ENCODE data around the gene STOX2. TPM values are rescaled to one million over a fixed set of nuclear protein-coding genes. Genes with fewer than 3 reads are reported as not detected.
A peak's percentile ranks its signal among the peaks of the same experiment; 100 is the strongest.

Gene STOX2
- total and polyA plus RNA-seq, 10 of the 15 experiments (the other 5 are each of a cell fraction or from before 2014, with no cell fraction given), result 0.01 to 1.2 (median 0.18) TPM; not detected in 4

DNA sequence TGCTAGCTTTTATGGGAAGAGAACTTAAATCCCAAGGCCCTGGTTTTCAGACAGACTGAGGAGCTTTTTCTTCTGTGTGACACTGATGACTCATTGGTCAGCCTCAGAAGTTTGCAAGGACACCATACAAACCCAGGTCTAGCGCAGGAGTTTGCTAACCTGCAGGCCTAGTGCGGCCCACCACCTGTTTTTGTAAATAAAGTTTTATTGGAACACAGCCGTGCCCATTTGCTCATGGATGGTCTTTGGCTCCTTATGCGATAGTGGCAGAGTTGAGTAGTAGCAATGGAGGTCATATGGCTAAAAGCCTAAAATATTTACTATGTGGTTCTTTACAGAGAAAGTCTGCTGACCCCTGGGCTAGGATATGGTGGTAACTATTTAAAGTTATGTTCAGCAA is 98.3 kb downstream of the STOX2 start:
- FAIRE-seq, result no peak
- no peak overlapping the region for H3K9ac ChIP-seq (ENCODE audit: control insufficient read depth, insufficient read depth, low read length)
- POLR2A ChIA-PET, result interaction anchor here (0.6 to 0.8 kb wide), 2 partner anchors 99 to 146 kb away, joined by 3 read pairs; no protein-coding TSS in a partner anchor
- H3K9me3 ChIP-seq (replicated peaks; ENCODE audit: control insufficient read depth, insufficient read depth, low read length), result no peaks in the 10 kb centered on the region
- H3K79me2 ChIP-seq (ENCODE audit: control insufficient read depth, insufficient read depth, low read length), result no peaks in the 10 kb centered on the region
- WGBS (ENCODE audit: insufficient coverage, insufficient replicate concordance, low lambda C conversion rate, missing lambda C conversion rate), result 44% methylated on average over 4 of the region's 4 CpGs
- SMC1A ChIA-PET (ENCODE audit: uncharacterized antibody, unreplicated experiment), result no interaction called here
- H3K4me1 ChIP-seq (ENCODE audit: control insufficient read depth, insufficient read depth, low read length), result no peaks in the 10 kb centered on the region
- ATAC-seq, result no peak
- intact Hi-C loops (cut with micrococcal nuclease; ENCODE audit: unreplicated experiment), result no loop called here
- no peak overlapping the region for H3K27ac ChIP-seq (ENCODE audit: control insufficient read depth, insufficient read depth)
- no peaks in the 10 kb centered on the region for H4K20me1 ChIP-seq (ENCODE audit: control insufficient read depth, insufficient read depth)
- RAD21 ChIA-PET (ENCODE audit: unreplicated experiment), result no interaction called here
- TF ChIP-seq, protein P1, sequence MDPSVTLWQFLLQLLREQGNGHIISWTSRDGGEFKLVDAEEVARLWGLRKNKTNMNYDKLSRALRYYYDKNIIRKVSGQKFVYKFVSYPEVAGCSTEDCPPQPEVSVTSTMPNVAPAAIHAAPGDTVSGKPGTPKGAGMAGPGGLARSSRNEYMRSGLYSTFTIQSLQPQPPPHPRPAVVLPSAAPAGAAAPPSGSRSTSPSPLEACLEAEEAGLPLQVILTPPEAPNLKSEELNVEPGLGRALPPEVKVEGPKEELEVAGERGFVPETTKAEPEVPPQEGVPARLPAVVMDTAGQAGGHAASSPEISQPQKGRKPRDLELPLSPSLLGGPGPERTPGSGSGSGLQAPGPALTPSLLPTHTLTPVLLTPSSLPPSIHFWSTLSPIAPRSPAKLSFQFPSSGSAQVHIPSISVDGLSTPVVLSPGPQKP (IDR thresholded peaks at IDR 0.05; ENCODE audit: low read depth, low read length), result no peak
- peak; percentile 43 for TF ChIP-seq ZBTB40 (IDR thresholded peaks at IDR 0.05; ENCODE audit: borderline replicate concordance)
- no peaks in the 10 kb centered on the region; a peak in 1 of 4 replicates for H3K27me3 ChIP-seq (replicated peaks in 1 of 2; ENCODE audit: control insufficient read depth in 2 of 2, insufficient read depth in 2 of 2, low read length in 1 of 2)
- no peak overlapping the region for H3K4me3 ChIP-seq
- BruUV-seq (replicated peaks), result no TSS peak
- DNase-seq (ENCODE audit: low read depth, low spot score), result no peak
- CTCF ChIA-PET, result no interaction called here
- H3K36me3 ChIP-seq (ENCODE audit: control insufficient read depth in 2 of 2, insufficient read depth in 2 of 2, low read length in 1 of 2), result no peaks in the 10 kb centered on the region
- in situ Hi-C loops (cut with MboI), result no loop called here
- H2AFZ ChIP-seq (ENCODE audit: control insufficient read depth, low read depth, low read length), result no peak overlapping the region
- no peak overlapping the region for H3K4me2 ChIP-seq (ENCODE audit: control insufficient read depth, insufficient read depth)

Measured in GM12878 (cell line).